Neural cell (in vitro differentiated cells): Measurements from ENCODE around the gene TPI1. TPM values are rescaled to one million over a fixed set of nuclear protein-coding genes. Genes with fewer than 3 reads are reported as not detected.

Source experiments
- H2AFZ ChIP-seq: fragments of 200-600, 300-800 bp; sonication (generic), shearing (Covaris generic); 2 replicates; pipeline ENCODE4 v1.6.0; 2014; ENCODE audit warnings: low read depth, mild to moderate bottlenecking, antibody characterized with exemption, low read length, moderate library complexity
- H3F3A ChIP-seq: fragments of 200-600 bp; shearing (Covaris generic); 2 replicates; pipeline ENCODE4 v1.6.1; 2016; ENCODE audit warnings: mild to moderate bottlenecking, moderate library complexity, mixed read lengths, antibody characterized with exemption, low read length; ENCODE audit not compliant: insufficient read depth, poor library complexity, severe bottlenecking
- H3K27ac ChIP-seq: fragments of 200-600, 300-800 bp; sonication (generic), shearing (Covaris generic); 2 replicates; pipeline ENCODE4 v1.5.1; 2014; ENCODE audit warnings: mild to moderate bottlenecking, low read length, moderate library complexity
- H3K27me3 ChIP-seq: fragments of 300-800, 200-600 bp; sonication (generic), shearing (Covaris generic); 2 replicates; pipeline ENCODE4 v1.6.0; 2014; ENCODE audit warnings: mild to moderate bottlenecking, low read depth, low read length, moderate library complexity; ENCODE audit not compliant: insufficient read depth
- H3K36me3 ChIP-seq: fragments of 300-800, 200-600 bp; sonication (generic), shearing (Covaris generic); 2 replicates; pipeline ENCODE4 v1.5.1; 2014; ENCODE audit warnings: mild to moderate bottlenecking, antibody characterized with exemption, low read length, moderate library complexity; ENCODE audit not compliant: insufficient read depth
- H3K4me2 ChIP-seq: fragments of 300-800, 200-600 bp; sonication (generic), shearing (Covaris generic); 2 replicates; pipeline ENCODE4 v1.6.0; 2014; ENCODE audit warnings: mild to moderate bottlenecking, low read length
- H3K4me3 ChIP-seq: fragments of 300-800, 200-600 bp; sonication (generic), shearing (Covaris generic); 2 replicates; pipeline ENCODE4 v1.5.1; 2014; ENCODE audit warnings: mild to moderate bottlenecking, low read length, moderate library complexity
- H3K79me2 ChIP-seq: fragments of 200-600 bp; shearing (Covaris generic); replicated peaks from 2 replicates; pipeline ENCODE4 v1.6.0; 2014; ENCODE audit warnings: mild to moderate bottlenecking, low read length, moderate library complexity; ENCODE audit not compliant: insufficient read depth
- H3K9ac ChIP-seq: fragments of 300-800, 200-600 bp; sonication (generic), shearing (Covaris generic); 2 replicates; pipeline ENCODE4 v1.6.1; 2016; ENCODE audit warnings: mild to moderate bottlenecking, low read length, mixed read lengths
- H3K9me2 ChIP-seq: fragments of 200-600 bp; shearing (Covaris generic); 2 replicates; pipeline ENCODE4 v1.6.1; 2016; ENCODE audit warnings: mild to moderate bottlenecking, low read length, mixed read lengths; ENCODE audit not compliant: insufficient read depth
- H3K9me3 ChIP-seq: fragments of 200-600, 300-800 bp; sonication (generic), shearing (Covaris generic); 2 replicates; pipeline ENCODE4 v1.6.1; 2016; ENCODE audit warnings: mild to moderate bottlenecking, mixed run types, low read length, moderate library complexity, mixed read lengths
- H4K20me1 ChIP-seq: fragments of 200-600 bp; shearing (Covaris generic); 2 replicates; pipeline ENCODE4 v1.6.1; 2016; ENCODE audit warnings: mild to moderate bottlenecking, mixed run types; ENCODE audit not compliant: insufficient read depth
- CTCF ChIP-seq: fragments of 450-650 bp; IDR thresholded peaks from 2 replicates; pipeline ENCODE4 v1.5.1; 2014; ENCODE audit warnings: antibody characterized with exemption, mild to moderate bottlenecking, moderate library complexity; ENCODE audit not compliant: poor library complexity, severe bottlenecking
- EP300 ChIP-seq: fragments of 450-650 bp; conservative IDR thresholded peaks from 2 replicates; pipeline ENCODE4 v1.6.1; 2014; ENCODE audit warnings: antibody characterized with exemption, mild to moderate bottlenecking, moderate library complexity; ENCODE audit not compliant: poor library complexity, severe bottlenecking
- EZH2 ChIP-seq: fragments of 200-600, 300-800 bp; shearing (Covaris generic), sonication (generic); IDR thresholded peaks from 2 replicates; pipeline ENCODE4 v1.6.1; 2014; ENCODE audit warnings: antibody characterized with exemption, low read length, borderline replicate concordance, mild to moderate bottlenecking; ENCODE audit not compliant: insufficient read depth, poor library complexity, severe bottlenecking
- MXI1 ChIP-seq: fragments of 450-650 bp; conservative IDR thresholded peaks from 2 replicates; pipeline ENCODE4 v1.6.1; 2014; ENCODE audit warnings: antibody characterized with exemption, mild to moderate bottlenecking; ENCODE audit not compliant: poor library complexity, severe bottlenecking
- POLR2AphosphoS5 ChIP-seq: IDR thresholded peaks from 2 replicates; pipeline ENCODE4 v1.6.1; 2012
- RAD21 ChIP-seq: fragments of 450-650 bp; conservative IDR thresholded peaks from 2 replicates; pipeline ENCODE4 v1.6.1; 2014; ENCODE audit warnings: antibody characterized with exemption, mild to moderate bottlenecking, moderate library complexity
- REST ChIP-seq: IDR thresholded peaks from 2 replicates; pipeline ENCODE4 v1.6.1; 2012; ENCODE audit warnings: borderline replicate concordance
- TAF1 ChIP-seq: IDR thresholded peaks from 2 replicates; pipeline ENCODE4 v1.6.1; 2012; ENCODE audit warnings: low read depth
- polyA plus RNA-seq: library from polyadenylated mRNA; depleted of rRNA; stranded (reverse); fragments of >200 nt; gene quantifications from 2 replicates; pipeline ENCODE4 v1.2.3, GENCODE V29; 2014

TPI1 gene
- polyA plus RNA-seq, 1 donor from 2014 or later, result 288 TPM

- TF ChIP-seq CTCF, result peak; percentile 8
Measured at GRCh38 chr12:6914246-6914946, 47.1 kb downstream of the TPI1 start, which contains the start of gene ENO2 (continued).

DNA sequence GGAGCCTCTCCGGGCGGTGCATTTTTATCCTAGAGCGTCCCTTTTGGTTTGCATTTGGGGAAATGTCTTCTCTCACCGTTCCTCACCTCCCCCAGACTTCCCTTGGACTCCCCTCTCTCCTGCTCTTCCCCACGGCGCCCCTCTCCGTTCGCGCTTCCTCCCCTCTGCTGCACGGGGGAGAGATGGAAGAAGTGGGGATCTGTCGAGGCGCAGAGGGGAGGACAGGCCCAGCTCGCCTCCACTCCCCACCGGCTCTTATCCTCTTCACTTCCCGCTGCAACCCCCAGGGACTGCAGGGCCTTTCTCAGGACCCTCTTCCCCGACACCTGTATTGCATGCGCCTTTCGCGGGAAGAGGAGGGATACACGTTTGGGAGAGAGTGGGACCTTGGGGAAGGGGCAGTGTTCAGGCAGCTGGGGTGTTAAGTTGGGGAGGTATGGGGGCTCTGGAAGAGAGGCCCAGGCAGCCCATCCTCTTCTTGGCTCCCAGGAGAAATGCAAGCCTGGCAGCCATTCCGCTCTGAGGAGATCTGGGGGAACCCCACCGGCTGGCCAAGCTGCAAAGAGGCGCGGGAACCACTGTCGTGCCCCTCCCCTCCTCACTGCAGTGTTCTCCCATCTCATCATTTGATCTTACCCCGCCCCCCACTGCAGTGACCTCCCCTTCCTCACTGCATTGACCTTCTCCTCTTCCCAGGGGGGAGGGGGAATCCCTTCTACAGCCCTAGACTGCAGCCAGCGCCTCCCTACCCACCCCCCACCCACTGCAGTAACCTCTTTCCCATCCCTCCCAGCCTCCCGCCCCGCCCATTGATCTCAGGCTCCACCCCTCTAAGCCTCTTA is 47.8 kb downstream of the TPI1 start:
- Histone ChIP-seq H2AFZ (no peak overlapping the region), H3F3A (no peaks in the 10 kb centered on the region), H3K4me2 (peak overlapping the region; percentile 88), H4K20me1 (no peaks in the 10 kb centered on the region), H3K9ac (peak overlapping the region; percentile 96), H3K27ac (peak overlapping the region; percentile 93), H3K36me3 (no peaks in the 10 kb centered on the region), H3K79me2 (peaks cover 16% of the 10 kb centered on the region), H3K4me3 (peak overlapping the region; percentile 97), H3K9me2 (no peaks in the 10 kb centered on the region), H3K9me3 (no peaks in the 10 kb centered on the region), H3K27me3 (no peaks in the 10 kb centered on the region)
- TF ChIP-seq TAF1, result no peak
- no peak for TF ChIP-seq CTCF
- TF ChIP-seq POLR2AphosphoS5, result no peak
- TF ChIP-seq REST, result no peak
- no peak for TF ChIP-seq EZH2
- no peak for TF ChIP-seq RAD21
- no peak for TF ChIP-seq EP300
- TF ChIP-seq MXI1, result no peak
